Thyroid gland (tissue), 4 donors: Measurements from ENCODE around the gene HOXC6. TPM values are rescaled to one million over a fixed set of nuclear protein-coding genes. Genes with fewer than 3 reads are reported as not detected.

Experiments
- DNase-seq, 2 donors: peaks; one replicate each; pipeline ENCODE4 v3.0.0-alpha.2; 2019
- H3K27ac ChIP-seq, 3 donors: fragments of 200-600 bp; sonication (generic); 1 replicate in 2 of 3; 2 replicates in 1 of 3; pipeline ENCODE4 v1.5.1; 2016 to 2019; ENCODE audit warnings: mild to moderate bottlenecking in 1 of 3, moderate library complexity in 1 of 3
- H3K27me3 ChIP-seq: fragments of 200-600 bp; sonication (generic); one replicate; pipeline ENCODE4 v1.5.1; 2019
- H3K36me3 ChIP-seq, 2 donors: fragments of 200-600 bp; sonication (generic); one replicate each; pipeline ENCODE4 v1.5.1; 2016 to 2019
- H3K4me1 ChIP-seq, 2 donors: fragments of 200-600 bp; sonication (generic); one replicate each; pipeline ENCODE4 v1.5.1; 2017 to 2019
- H3K4me3 ChIP-seq, 3 donors: fragments of 200-600 bp; sonication (generic); replicated peaks in 1 of 3; 1 replicate in 2 of 3; 2 replicates in 1 of 3; pipeline ENCODE4 v1.5.1; 2016; ENCODE audit warnings: mild to moderate bottlenecking in 1 of 3
- H3K9me3 ChIP-seq: fragments of 200-600 bp; sonication (generic); one replicate; pipeline ENCODE4 v1.5.1; 2017
- CTCF ChIP-seq, 6 experiments: fragments of 200-600 bp in 3 of 6; fragments of 450-650 bp in 3 of 6; sonication (generic) in 3 of 6; IDR thresholded peaks; one replicate each; pipeline ENCODE4 v1.5.1; 2016 to 2019; ENCODE audit warnings: antibody characterized with exemption in 6 of 6, mild to moderate bottlenecking in 2 of 6, inconsistent platforms in 1 of 6, moderate library complexity in 1 of 6
- POLR2A ChIP-seq, 2 donors: fragments of 450-650 bp; IDR thresholded peaks; one replicate each; pipeline ENCODE4 v1.6.1; 2017; ENCODE audit warnings: antibody characterized with exemption in 2 of 2, mild to moderate bottlenecking in 2 of 2, moderate library complexity in 1 of 2
- WGBS, 2 donors: methylation state at CpG; one replicate each; pipeline ENCODE4 v1.1.5; 2017; 5-methylcytosine and 5-hydroxymethylcytosine counted together
- intact Hi-C: fragments of 100-400 bp; cut with DNase I; formaldehyde crosslinking; loops from one replicate; pipeline ENCODE4 v1.15.1; 2023
- total RNA-seq, 4 donors: library from RNA; depleted of rRNA; stranded (reverse); fragments of >200 nt; gene quantifications; one replicate each; pipeline ENCODE4 v1.2.3, GENCODE V29; 2016

HOXC6 gene
- total RNA-seq, 4 donors from 2014 or later = not detected

GRCh38 chr12:54049108-54049507, 20.9 kb downstream of the HOXC6 start:
- no peak for DNase-seq
- H3K4me3 ChIP-seq = no peak overlapping the region
- WGBS, 2 donors = 32 to 43% methylated on average over 6 of the region's 6 CpGs
- peaks cover 0 to 10% of the 10 kb centered on the region in 2 donors for H3K4me1 ChIP-seq
- no peak overlapping the region for H3K27ac ChIP-seq
- intact Hi-C loops = no loop called here
- TF ChIP-seq CTCF (IDR thresholded peaks at IDR 0.05) (no peak), POLR2A (IDR thresholded peaks at IDR 0.05) (no peak)
- peaks cover 58% of the 10 kb centered on the region for H3K27me3 ChIP-seq
- no peaks in the 10 kb centered on the region for H3K36me3 ChIP-seq
- no peaks in the 10 kb centered on the region for H3K9me3 ChIP-seq

GRCh38 chr12:54050482-54050810, 22.2 kb downstream of the HOXC6 start:
- WGBS, 2 donors = 15 to 31% methylated on average over 2 of the region's 2 CpGs
- Histone ChIP-seq H3K4me1 (peaks cover 0 to 10% of the 10 kb centered on the region in 2 donors), H3K4me3 (no peak overlapping the region), H3K9me3 (no peaks in the 10 kb centered on the region), H3K27me3 (peaks cover 67% of the 10 kb centered on the region), H3K36me3 (no peaks in the 10 kb centered on the region), H3K27ac (no peak overlapping the region)
- DNase-seq = no peak
- intact Hi-C loops = no loop called here
- TF ChIP-seq POLR2A (IDR thresholded peaks at IDR 0.05) (no peak), CTCF (IDR thresholded peaks at IDR 0.05) (no peak)

GRCh38 chr12:54051026-54051842, 23.0 kb downstream of the HOXC6 start:
- peaks cover 61% of the 10 kb centered on the region for H3K27me3 ChIP-seq
- no peak overlapping the region for H3K4me3 ChIP-seq
- no peak for DNase-seq
- WGBS, 2 donors = 25 to 27% methylated on average over 12 of the region's 12 CpGs
- no peak overlapping the region for H3K27ac ChIP-seq
- H3K9me3 ChIP-seq = no peaks in the 10 kb centered on the region
- H3K36me3 ChIP-seq = no peaks in the 10 kb centered on the region
- intact Hi-C loops = no loop called here
- peaks cover 0 to 10% of the 10 kb centered on the region in 2 donors for H3K4me1 ChIP-seq
- TF ChIP-seq CTCF (IDR thresholded peaks at IDR 0.05) (no peak), POLR2A (IDR thresholded peaks at IDR 0.05) (no peak)

- no peak for DNase-seq
- peaks cover 56% of the 10 kb centered on the region for H3K27me3 ChIP-seq
These were observed 23.7 kb downstream of the HOXC6 start for GRCh38 chr12:54051874-54052437.

More at GRCh38 chr12:54051874-54052437, 23.7 kb downstream of the HOXC6 start:
- H3K9me3 ChIP-seq = no peaks in the 10 kb centered on the region
- TF ChIP-seq CTCF (IDR thresholded peaks at IDR 0.05) (no peak), POLR2A (IDR thresholded peaks at IDR 0.05) (no peak)
- peaks cover 0 to 6% of the 10 kb centered on the region in 2 donors for H3K4me1 ChIP-seq
- H3K36me3 ChIP-seq = no peaks in the 10 kb centered on the region
- H3K27ac ChIP-seq = no peak overlapping the region
- WGBS, 2 donors = 25 to 26% methylated on average over 24 of the region's 24 CpGs
- intact Hi-C loops = no loop called here
- H3K4me3 ChIP-seq = no peak overlapping the region
